Measurements from ENCODE around the gene FANCC.

The FANCC gene

DNA sequence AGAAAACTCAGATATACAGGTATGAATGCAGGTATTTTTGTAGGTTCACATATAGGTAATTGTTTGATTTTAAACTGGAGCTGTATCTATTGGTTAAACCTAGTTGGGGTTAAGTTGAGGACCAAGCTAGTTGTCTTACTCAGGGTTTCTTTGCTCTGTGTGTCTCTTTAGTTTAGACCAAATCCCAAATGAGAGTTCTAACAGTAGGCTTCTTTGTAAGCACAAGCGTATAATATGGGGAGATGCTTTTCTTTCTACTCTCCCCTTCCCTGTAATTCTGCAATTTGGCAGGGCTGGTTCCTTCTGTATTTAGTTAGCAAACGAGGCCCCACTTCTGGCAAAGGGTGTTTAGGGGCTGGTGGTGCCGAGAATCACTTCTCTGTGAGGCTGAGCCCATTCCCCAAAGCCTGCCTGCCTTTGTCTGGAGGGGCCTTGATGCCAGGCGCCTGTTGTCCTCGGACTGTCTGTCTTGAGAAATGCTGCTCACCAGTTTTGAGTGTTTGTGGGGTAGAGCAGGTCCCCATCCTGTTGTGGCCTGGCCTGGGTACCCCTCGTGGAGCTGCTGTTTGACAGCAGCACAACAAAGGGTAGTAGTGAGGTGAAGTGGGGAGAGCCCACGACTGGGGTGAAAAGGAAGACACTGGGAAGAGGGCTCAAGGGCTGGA lies 259.3 kb downstream of the FANCC start:
- DNase-seq = no peak

DNA sequence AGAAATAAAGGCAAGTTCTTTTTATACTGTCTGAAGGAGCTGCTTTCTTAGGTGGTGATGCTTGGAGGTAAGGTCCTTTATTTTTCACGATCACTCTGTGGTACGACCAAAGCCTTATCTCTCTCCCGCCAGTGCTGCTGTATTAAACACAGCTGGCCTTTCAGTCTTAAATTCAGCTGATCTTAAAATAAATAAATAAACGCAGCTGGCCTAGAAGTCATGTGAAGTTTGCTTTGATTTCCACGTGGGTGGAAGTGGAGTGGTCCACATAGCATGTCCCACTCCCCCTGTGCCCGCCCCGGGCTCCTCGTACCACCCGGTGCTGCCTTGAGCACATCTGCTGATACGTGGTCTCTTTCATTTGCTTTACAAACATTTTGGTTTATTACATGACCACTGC lies 260.4 kb downstream of the FANCC start:
- DNase-seq = no peak

DNA sequence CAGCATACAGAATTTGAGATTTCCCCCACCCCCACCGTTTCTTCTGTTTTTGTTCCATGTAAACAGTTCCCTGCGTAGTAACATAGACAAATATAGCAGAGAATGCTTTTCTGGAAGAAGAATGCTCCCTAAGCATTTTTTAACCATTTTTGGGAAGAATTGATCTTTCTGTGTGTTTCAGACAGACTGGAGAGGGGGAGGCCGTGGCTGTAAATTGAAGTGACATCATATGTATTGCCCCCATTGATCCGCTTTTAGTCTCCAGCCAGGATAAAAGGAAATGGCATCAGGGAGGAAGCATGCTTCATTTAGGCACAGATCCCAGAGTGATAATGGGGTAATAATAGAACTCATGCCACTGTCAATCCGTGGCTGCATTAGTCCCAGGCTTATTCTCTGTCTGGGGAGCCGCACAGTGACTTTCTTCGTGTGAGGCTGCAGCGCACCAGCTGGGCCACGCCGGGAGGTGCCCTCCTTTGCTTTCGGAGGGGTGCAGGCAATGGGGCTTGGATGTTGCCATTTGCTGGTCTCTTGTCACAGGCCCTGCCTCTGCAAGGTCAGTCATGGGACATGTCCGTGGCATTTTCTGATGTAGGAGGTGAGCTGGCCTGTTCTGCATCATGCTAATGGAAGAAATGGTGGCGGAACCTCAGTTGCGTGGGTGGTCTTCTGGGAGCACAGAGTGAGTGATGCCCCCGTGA lies 261.5 kb downstream of the FANCC start:
- DNase-seq = no peak

DNA sequence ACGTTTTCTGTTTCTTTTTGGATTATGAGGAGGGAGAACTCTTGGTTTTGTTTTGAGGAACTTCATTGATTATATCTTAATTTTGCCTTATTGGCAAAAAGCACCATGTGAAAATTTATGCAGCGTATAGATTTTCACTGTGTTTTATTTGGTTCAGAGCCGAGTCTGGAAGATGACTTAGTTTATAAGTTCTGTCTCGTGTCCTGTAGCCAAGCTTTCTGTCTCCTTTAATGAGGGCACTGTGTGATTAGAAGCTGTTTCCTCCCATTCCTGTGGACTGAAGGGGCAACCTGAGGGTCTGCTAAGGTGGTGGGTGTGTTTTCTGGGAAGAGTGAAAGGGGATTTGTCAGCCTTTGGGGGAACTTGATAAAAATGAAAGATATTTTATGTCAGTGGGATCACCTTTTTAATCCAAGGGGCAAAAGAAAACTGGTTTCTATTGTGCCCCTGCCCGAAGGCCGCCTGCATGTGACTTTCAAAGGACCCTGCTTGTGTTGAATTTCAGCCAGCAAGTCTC lies 262.1 kb downstream of the FANCC start:
- DNase-seq = no peak

DNA sequence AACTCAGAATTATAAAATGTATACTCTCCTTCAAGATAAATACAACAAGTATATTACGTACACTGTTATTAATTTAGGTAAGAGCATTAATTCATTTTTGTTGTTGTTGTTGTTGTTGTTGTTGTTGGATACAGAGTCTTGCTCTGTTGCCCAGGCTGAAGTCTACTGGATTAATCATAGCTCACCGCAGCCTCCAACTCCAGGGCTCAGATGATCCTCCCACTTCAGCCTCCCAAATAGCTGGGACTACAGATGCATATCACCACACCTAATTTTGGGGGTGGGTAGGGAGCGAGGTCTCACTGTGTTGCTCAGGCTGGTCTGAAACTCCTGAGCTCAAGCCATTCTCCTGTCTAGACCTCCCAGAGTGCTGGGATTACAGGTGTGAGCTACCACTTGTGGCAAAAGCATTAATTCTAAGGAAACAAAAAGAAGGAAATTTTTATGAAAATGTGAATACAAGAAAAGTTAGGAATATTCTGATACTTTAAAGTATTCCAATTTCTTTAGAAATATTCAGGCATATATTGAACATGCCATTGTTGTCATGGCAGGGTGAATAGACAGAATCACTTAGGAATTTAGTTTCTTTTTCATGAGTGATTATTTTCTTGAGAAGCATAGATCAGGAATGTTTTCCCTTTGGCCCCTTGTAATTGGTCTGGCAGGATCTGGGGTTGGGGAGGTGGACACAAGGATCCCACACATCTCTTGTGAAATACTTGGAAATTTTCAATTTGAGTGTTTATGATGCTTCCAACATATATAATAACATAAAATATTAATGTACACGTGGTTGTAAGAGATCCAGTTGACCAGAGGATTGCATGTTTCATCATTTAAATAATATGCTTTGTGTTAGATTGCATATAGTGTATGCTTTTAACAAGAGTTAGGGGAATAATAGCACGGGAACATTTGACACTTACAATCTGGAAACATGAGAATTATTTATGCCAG lies 263.6 kb downstream of the FANCC start:
- DNase-seq = no peak

DNA sequence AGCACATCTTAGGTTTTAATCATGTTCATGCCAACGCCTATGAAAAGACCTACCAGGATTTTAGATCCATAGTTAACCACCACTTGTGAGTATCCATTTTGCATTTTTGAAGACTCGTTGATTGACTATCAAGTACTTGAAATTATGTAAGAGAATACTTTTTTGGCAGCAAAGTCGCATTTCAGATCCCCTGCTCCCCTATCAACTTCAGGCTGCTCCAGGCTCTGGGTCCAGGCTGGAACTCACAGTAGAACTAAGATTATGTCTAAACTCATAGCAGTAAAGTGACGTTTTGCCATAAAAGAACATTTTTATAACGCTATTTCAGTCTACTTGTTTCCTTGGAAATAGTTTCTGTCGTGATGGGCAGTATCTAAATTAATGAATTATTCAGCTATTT lies 267.7 kb downstream of the FANCC start:
- no peak for DNase-seq

Data from activated gamma-delta T cell treated with Interleukin-2 at 50 U/mL for 16 hours (primary cell).